T47D (cell line): ENCODE data around the gene RCCD1.
"Not testable (repeated sequence)": the region's sequence is repeated elsewhere in the genome, so short reads cannot be mapped to it uniquely, and the experiment has no call there.

Experiments used
- DNase-seq, 2 experiments: peaks; one replicate each; pipeline versions ENCODE4 v3.0.0 to v3.0.0-alpha.2; 2011 to 2012; ENCODE audit warnings: low read depth in 1 of 2, low spot score in 1 of 2
- JUND ChIP-seq: IDR thresholded peaks from 2 replicates; pipeline ENCODE4 v1.6.1; 2012; ENCODE audit warnings: low read depth
- in situ Hi-C: cut with HindIII; loops from 2 replicates; pipeline ENCODE4 v1.10.0; 2016; ENCODE audit warnings: low sequenced_read_pairs, low pct_unique_long_range_greater_than_20kb

Gene RCCD1

GRCh38 chr15:90912770-90913075, 42.0 kb upstream of the RCCD1 start:
- in situ Hi-C loops, result no loop called here
- DNase-seq, result no peak
- no peak for TF ChIP-seq JUND

GRCh38 chr15:90913398-90913944, 41.2 kb upstream of the RCCD1 start:
- TF ChIP-seq JUND, result no peak
- DNase-seq, result no peak
- in situ Hi-C loops, result no loop called here

- DNase-seq, result no peak
- in situ Hi-C loops, result no loop called here
- TF ChIP-seq JUND, result no peak
Measured at GRCh38 chr15:90914305-90915080, 40.2 kb upstream of the RCCD1 start.

GRCh38 chr15:90915216-90915807, 39.4 kb upstream of the RCCD1 start:
- DNase-seq, result no peak
- in situ Hi-C loops, result no loop called here
- no peak for TF ChIP-seq JUND

- no peak for TF ChIP-seq JUND
- no peak for DNase-seq
- in situ Hi-C loops, result no loop called here
Measured at GRCh38 chr15:90915808-90916440, 38.8 kb upstream of the RCCD1 start.

GRCh38 chr15:90916461-90916860, 38.2 kb upstream of the RCCD1 start:
- in situ Hi-C loops, result no loop called here
- DNase-seq, result no peak
- TF ChIP-seq JUND, result no peak

GRCh38 chr15:90917569-90917968, 37.1 kb upstream of the RCCD1 start:
- in situ Hi-C loops, result no loop called here
- TF ChIP-seq JUND, result no peak
- DNase-seq, result no peak

- TF ChIP-seq JUND, result no peak
- no peak for DNase-seq
- in situ Hi-C loops, result no loop called here
Measured at GRCh38 chr15:90918034-90918788, 36.5 kb upstream of the RCCD1 start.

GRCh38 chr15:90918835-90919234, 35.8 kb upstream of the RCCD1 start:
- in situ Hi-C loops, result no loop called here
- DNase-seq, result no peak
- TF ChIP-seq JUND, result no peak

GRCh38 chr15:90921887-90922286, 32.8 kb upstream of the RCCD1 start:
- no peak for TF ChIP-seq JUND
- in situ Hi-C loops, result no loop called here
- no peak for DNase-seq

- in situ Hi-C loops, DNase-seq: not testable (repeated sequence)
Measured at GRCh38 chr15:90922712-90923322, 31.9 kb upstream of the RCCD1 start.

- DNase-seq, result no peak
- in situ Hi-C loops, result no loop called here
- TF ChIP-seq JUND, result no peak
Measured at GRCh38 chr15:90924375-90924774, 30.3 kb upstream of the RCCD1 start.

GRCh38 chr15:90926766-90927165, 27.9 kb upstream of the RCCD1 start:
- in situ Hi-C loops, DNase-seq: not testable (repeated sequence)

- in situ Hi-C loops, DNase-seq: not testable (repeated sequence)
Measured at GRCh38 chr15:90928106-90928505, 26.6 kb upstream of the RCCD1 start.
